Activated T-helper 2 cell treated with anti-CD3 and anti-CD28 coated beads, Interferon-gamma antibody, Interleukin-2, Interleukin-4, amounts not matched to agents 10 μg/mL and 5 μg/mL and 100 μg/mL, durations not matched to agents 14 hours and 24 hours and 36 hours (primary cell): ENCODE measurements around the gene FILIP1. TPM values are rescaled to one million over a fixed set of nuclear protein-coding genes. Genes with fewer than 3 reads are reported as not detected.

ENCODE experiments used
- DNase-seq: peaks from one replicate; pipeline ENCODE4 v3.0.0; 2021; ENCODE audit warnings: low spot score
- H3K27ac Mint-ChIP-seq: one replicate; pipeline ENCODE4 v1.8.0; 2021; ENCODE audit warnings: mixed read lengths
- H3K27me3 Mint-ChIP-seq: one replicate; pipeline ENCODE4 v1.8.0; 2021; ENCODE audit warnings: low read depth, mixed read lengths
- H3K36me3 Mint-ChIP-seq: one replicate; pipeline ENCODE4 v1.8.0; 2021; ENCODE audit warnings: low read depth, mixed read lengths
- H3K4me1 Mint-ChIP-seq: one replicate; pipeline ENCODE4 v1.8.0; 2021; ENCODE audit warnings: low read depth, mixed read lengths
- H3K4me3 Mint-ChIP-seq: one replicate; pipeline ENCODE4 v1.8.0; 2021; ENCODE audit warnings: low read depth, mild to moderate bottlenecking, moderate library complexity, mixed read lengths
- H3K9me3 Mint-ChIP-seq: one replicate; pipeline ENCODE4 v1.8.0; 2021; ENCODE audit warnings: mixed read lengths
- intact Hi-C: fragments of 100-400 bp; cut with micrococcal nuclease; formaldehyde crosslinking; loops from one replicate; pipeline ENCODE4 v1.15.1; 2023
- total RNA-seq: library from RNA; stranded (reverse); gene quantifications from 2 replicates; pipeline ENCODE4 v1.2.3, GENCODE V29; 2022

Gene FILIP1
- total RNA-seq, 1 donor from 2014 or later, result not detected

- DNase-seq, result no peak
- Mint-ChIP-seq H3K9me3 (no peaks in the 10 kb centered on the region), H3K4me3 (no peak overlapping the region), H3K36me3 (peaks cover 25% of the 10 kb centered on the region), H3K4me1 (peaks cover 11% of the 10 kb centered on the region), H3K27ac (no peak overlapping the region), H3K27me3 (no peaks in the 10 kb centered on the region)
- intact Hi-C loops, result no loop called here
These were observed 230.2 kb downstream of the FILIP1 start for GRCh38 chr6:75263401-75263750.

DNA sequence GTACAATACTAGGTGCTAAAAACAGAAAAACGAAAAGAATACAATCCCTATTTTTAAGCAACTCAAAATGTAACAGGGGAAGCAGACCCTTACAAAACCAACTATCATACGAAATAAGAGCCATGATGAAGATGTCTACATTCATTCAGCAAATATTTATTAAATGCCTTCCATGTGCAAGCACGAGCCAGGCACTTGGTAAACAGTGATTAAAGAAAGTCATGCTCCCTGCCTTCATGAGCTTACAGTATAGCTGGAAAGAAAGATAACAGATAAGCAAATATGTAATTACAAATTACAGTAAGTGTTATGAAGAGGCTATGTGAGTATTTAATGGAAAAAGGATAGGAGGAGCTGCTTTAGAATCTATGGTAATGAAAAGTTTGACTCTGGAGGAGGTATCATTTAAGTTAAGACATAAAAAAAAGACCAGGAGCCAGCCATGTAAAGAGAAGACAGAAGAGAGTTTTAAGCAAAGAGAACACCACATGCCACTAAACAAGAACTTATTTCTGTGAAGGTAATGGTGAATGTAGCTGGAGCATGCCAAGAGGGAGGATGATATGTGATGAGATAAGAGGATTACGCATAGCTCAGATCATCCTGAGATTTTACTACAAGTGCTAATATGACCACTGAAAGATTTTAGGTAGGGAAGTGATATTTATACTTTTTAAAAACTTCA, 230.7 kb downstream of the FILIP1 start:
- no peaks in the 10 kb centered on the region for H3K27me3 Mint-ChIP-seq
- no peak overlapping the region for H3K4me3 Mint-ChIP-seq
- peaks cover 27% of the 10 kb centered on the region for H3K36me3 Mint-ChIP-seq
- peaks cover 11% of the 10 kb centered on the region for H3K4me1 Mint-ChIP-seq
- intact Hi-C loops, result no loop called here
- no peaks in the 10 kb centered on the region for H3K9me3 Mint-ChIP-seq
- no peak overlapping the region for H3K27ac Mint-ChIP-seq
- DNase-seq, result no peak

GRCh38 chr6:75261299-75261698, 232.3 kb downstream of the FILIP1 start:
- no peak for DNase-seq
- no peak overlapping the region for H3K27ac Mint-ChIP-seq
- intact Hi-C loops, result no loop called here

DNA sequence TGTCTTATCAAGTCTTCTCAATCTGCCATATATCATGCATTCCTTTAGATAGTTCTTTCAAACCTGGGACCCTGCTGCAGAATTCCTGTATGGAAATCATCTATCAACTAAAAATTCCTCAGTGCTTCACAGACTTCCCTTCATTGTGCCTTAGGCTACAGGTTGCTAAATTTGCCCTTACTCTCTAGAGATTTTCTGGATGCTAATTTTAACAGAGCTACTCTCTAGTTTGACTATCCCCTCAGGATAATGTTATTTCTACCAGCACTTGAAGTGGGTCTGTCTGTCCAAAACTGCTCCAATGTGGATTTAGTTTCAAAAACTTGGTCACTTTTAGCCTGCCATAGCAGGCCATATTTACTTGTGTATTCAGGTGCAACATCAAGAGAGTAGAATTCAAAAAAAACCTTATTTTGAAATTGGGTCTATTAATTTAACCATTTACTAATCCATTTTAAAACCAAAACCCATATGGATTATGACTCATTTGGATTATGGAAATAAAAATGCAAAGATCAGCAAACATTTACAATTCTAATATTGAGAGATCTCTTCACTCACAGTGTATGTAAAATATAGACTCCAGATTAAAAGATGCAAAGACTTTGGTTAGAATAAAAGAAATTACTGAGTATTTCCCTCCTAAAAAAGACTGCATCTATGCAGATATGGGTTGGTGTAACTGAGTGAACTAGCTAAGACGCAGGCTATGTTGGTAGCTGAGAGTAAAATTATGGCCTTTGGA, 236.1 kb downstream of the FILIP1 start:
- Mint-ChIP-seq H3K27me3 (no peaks in the 10 kb centered on the region), H3K27ac (no peak overlapping the region), H3K4me1 (peaks cover 2% of the 10 kb centered on the region), H3K9me3 (no peaks in the 10 kb centered on the region), H3K4me3 (no peak overlapping the region), H3K36me3 (peaks cover 46% of the 10 kb centered on the region)
- no peak for DNase-seq
- intact Hi-C loops, result no loop called here

More at GRCh38 chr6:75261299-75261698, 232.3 kb downstream of the FILIP1 start:
- Mint-ChIP-seq H3K27me3 (no peaks in the 10 kb centered on the region), H3K4me3 (no peak overlapping the region), H3K36me3 (peaks cover 40% of the 10 kb centered on the region), H3K9me3 (no peaks in the 10 kb centered on the region), H3K4me1 (peaks cover 3% of the 10 kb centered on the region)

DNA sequence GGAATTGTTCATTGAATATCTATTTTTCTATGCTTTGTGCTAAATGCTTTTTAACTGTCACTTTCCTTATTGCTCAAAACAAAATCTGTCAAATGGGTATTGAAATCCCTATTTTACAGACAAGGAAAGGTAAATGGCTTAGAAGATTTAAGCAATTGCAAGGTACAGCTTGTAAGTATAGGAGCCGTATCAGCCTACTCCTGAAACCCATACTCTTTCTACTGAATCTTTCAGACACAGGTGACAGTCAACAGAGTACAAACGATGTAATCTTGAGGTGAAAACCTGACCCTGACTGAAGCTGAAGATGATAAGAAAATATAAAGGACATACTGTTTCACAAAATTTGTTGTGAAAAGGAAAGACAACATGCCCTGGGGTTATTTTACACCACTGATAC, 243.0 kb downstream of the FILIP1 start:
- Mint-ChIP-seq H3K4me1 (peaks cover 4% of the 10 kb centered on the region), H3K27ac (no peak overlapping the region), H3K27me3 (peaks cover 10% of the 10 kb centered on the region), H3K9me3 (no peaks in the 10 kb centered on the region), H3K4me3 (no peak overlapping the region), H3K36me3 (peaks cover 15% of the 10 kb centered on the region)
- no peak for DNase-seq
- intact Hi-C loops, result no loop called here

GRCh38 chr6:75249837-75250236, 243.8 kb downstream of the FILIP1 start:
- Mint-ChIP-seq H3K9me3 (no peaks in the 10 kb centered on the region), H3K4me1 (peaks cover 4% of the 10 kb centered on the region), H3K4me3 (no peak overlapping the region), H3K27ac (no peak overlapping the region), H3K27me3 (peaks cover 11% of the 10 kb centered on the region), H3K36me3 (peaks cover 15% of the 10 kb centered on the region)
- intact Hi-C loops, result no loop called here
- no peak for DNase-seq

- Mint-ChIP-seq H3K36me3 (peaks cover 16% of the 10 kb centered on the region), H3K4me1 (peaks cover 12% of the 10 kb centered on the region)
These were observed 247.2 kb downstream of the FILIP1 start for GRCh38 chr6:75246386-75246785.

GRCh38 chr6:75244063-75244584, 249.5 kb downstream of the FILIP1 start:
- intact Hi-C loops, result loop anchor here (5.0 kb wide), 1 partner anchor 1722 kb away; the partner anchor contains the start of gene EEF1A1
- H3K36me3 Mint-ChIP-seq, result peaks cover 33% of the 10 kb centered on the region
- H3K4me1 Mint-ChIP-seq, result peaks cover 18% of the 10 kb centered on the region
- H3K9me3 Mint-ChIP-seq, result no peaks in the 10 kb centered on the region
- H3K27ac Mint-ChIP-seq, result peak overlapping the region; percentile 97
- H3K27me3 Mint-ChIP-seq, result peaks cover 12% of the 10 kb centered on the region
- peak overlapping the region; percentile 97 for H3K4me3 Mint-ChIP-seq
- no peak for DNase-seq

More at GRCh38 chr6:75246386-75246785, 247.2 kb downstream of the FILIP1 start:
- H3K27me3 Mint-ChIP-seq, result peaks cover 12% of the 10 kb centered on the region
- H3K9me3 Mint-ChIP-seq, result no peaks in the 10 kb centered on the region
- H3K4me3 Mint-ChIP-seq, result no peak overlapping the region
- H3K27ac Mint-ChIP-seq, result no peak overlapping the region
- intact Hi-C loops, result no loop called here
- DNase-seq, result no peak

DNA sequence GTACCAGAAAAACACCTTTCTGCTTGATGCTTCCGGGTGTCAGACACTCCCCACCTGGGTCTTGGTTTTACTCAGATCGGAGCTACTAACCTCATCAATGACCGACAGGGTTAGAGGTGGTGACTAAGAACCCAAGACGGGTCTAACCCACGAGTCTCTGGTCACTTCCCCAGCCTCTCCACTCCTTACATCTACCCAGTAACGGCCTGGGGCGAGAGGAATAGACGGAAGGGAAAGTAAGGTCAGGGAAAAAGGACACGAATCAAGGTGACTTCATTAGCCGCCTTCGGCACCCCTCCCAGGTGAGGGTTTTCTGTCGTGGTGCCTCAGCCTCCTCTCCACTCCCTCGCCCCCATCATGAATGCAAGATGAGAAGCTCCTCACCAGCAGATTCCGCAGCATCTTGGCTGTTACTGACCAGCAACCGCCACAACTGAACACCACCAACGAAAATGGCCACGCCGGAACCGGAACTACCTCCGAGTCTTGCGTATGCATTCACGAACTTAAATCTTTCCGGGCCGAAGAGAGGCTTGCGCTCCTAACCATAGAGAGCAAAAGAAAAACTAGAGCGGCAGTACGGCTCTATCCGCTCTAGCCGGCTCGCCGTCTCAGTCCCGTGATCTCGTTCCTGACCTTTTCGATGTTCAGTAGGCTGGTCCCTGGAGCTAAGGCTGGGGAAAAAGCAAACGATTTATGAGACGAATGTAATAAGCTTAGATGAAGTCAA, 250.1 kb downstream of the FILIP1 start, which contains the start of gene COX7A2:
Gene COX7A2 (minus strand): TSS at position 469 of the 730 bp plus-strand sequence. CDS start 67 bp downstream, at position 402.
- H3K9me3 Mint-ChIP-seq, result no peaks in the 10 kb centered on the region

More for the DNA sequence above, 250.1 kb downstream of the FILIP1 start, which contains the start of gene COX7A2:
- Mint-ChIP-seq H3K36me3 (peaks cover 38% of the 10 kb centered on the region), H3K27me3 (peaks cover 12% of the 10 kb centered on the region), H3K4me1 (peaks cover 18% of the 10 kb centered on the region), H3K27ac (peak within 1 kb of the TSS; percentile 97), H3K4me3 (peak within 1 kb of the TSS; percentile 97)
- intact Hi-C loops, result loop anchor here (1.0 to 5.0 kb wide), 3 partner anchors 41 to 1721 kb away; partner anchors contain the start of genes EEF1A1 and TMEM30A
- peak; percentile 85 for DNase-seq

Other genes starting within 250 kb of the FILIP1 start
- 529 and 542 TPM in 2 replicates for gene COX7A2, start 250.0 kb downstream of the FILIP1 start, total RNA-seq
- 52.7 and 61.6 TPM in 2 replicates for gene TMEM30A, start 209.0 kb downstream of the FILIP1 start, total RNA-seq
- 73.8 and 81.7 TPM in 2 replicates for gene SENP6, start 108.1 kb upstream of the FILIP1 start, total RNA-seq